ENCODE measurements around the gene QRSL1.

DNA sequence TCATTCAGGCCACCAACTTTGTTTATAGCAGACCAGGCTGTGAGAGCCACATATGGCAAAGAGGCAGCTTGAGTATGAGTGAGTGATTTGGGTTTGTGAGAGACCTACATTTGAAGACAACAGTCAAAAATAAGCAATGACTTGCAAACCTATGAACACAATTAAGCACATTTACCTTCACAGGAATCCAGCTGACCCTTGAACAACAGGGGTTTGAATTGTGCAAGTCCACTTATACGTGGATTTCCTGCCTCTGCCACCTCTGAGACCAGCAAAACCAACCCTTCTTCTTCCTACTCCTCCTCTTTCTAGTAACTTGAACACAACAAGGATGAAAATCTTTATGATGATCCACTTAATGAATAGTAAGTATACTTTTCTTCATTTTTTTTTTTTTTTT lies 10.2 kb upstream of the QRSL1 start:
- TF ChIP-seq, protein P1, sequence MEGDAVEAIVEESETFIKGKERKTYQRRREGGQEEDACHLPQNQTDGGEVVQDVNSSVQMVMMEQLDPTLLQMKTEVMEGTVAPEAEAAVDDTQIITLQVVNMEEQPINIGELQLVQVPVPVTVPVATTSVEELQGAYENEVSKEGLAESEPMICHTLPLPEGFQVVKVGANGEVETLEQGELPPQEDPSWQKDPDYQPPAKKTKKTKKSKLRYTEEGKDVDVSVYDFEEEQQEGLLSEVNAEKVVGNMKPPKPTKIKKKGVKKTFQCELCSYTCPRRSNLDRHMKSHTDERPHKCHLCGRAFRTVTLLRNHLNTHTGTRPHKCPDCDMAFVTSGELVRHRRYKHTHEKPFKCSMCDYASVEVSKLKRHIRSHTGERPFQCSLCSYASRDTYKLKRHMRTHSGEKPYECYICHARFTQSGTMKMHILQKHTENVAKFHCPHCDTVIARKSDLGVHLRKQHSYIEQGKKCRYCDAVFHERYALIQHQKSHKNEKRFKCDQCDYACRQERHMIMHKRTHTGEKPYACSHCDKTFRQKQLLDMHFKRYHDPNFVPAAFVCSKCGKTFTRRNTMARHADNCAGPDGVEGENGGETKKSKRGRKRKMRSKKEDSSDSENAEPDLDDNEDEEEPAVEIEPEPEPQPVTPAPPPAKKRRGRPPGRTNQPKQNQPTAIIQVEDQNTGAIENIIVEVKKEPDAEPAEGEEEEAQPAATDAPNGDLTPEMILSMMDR (IDR thresholded peaks at IDR 0.05): no peak
- no peak for TF ChIP-seq EZH2 (IDR thresholded peaks at IDR 0.05)
- no peak for TF ChIP-seq EZH2phosphoT487 (IDR thresholded peaks at IDR 0.05)

Data from neural progenitor cell (in vitro differentiated cells).